CD14-positive monocyte (primary cell): ENCODE data around the gene EML1. TPM values are rescaled to one million over a fixed set of nuclear protein-coding genes. Genes with fewer than 3 reads are reported as not detected.

Source experiments
- DNase-seq, 3 donors: peaks; one replicate each; pipeline ENCODE4 v3.0.0-alpha.2; 2011 to 2022
- H2AFZ ChIP-seq: 2 replicates; pipeline ENCODE4 v1.6.0; 2012; ENCODE audit warnings: mild to moderate bottlenecking, low read depth, low read length, inconsistent platforms; ENCODE audit not compliant: insufficient read depth, poor library complexity, severe bottlenecking
- H3K27ac ChIP-seq, 2 donors: 1 replicate in 1 of 2; 2 replicates in 1 of 2; pipeline ENCODE4 v1.5.1; 2012 to 2013; ENCODE audit warnings: low read length in 2 of 2, control low read depth in 1 of 2, inconsistent platforms in 1 of 2, low read depth in 1 of 2, mild to moderate bottlenecking in 1 of 2
- H3K27me3 ChIP-seq, 2 donors: one replicate each; pipeline versions ENCODE4 v1.6.0 to v1.6.1; 2011 to 2013; ENCODE audit warnings: low read length in 2 of 2; ENCODE audit not compliant: control insufficient read depth in 2 of 2, insufficient read depth in 2 of 2
- H3K36me3 ChIP-seq, 2 donors: replicated peaks in 1 of 2; 1 replicate in 1 of 2; 2 replicates in 1 of 2; pipeline versions ENCODE4 v1.5.1 to v1.6.1; 2012 to 2013; ENCODE audit warnings: low read length in 2 of 2, control low read depth in 1 of 2, inconsistent platforms in 1 of 2, mild to moderate bottlenecking in 1 of 2; ENCODE audit not compliant: insufficient read depth in 2 of 2, control insufficient read depth in 1 of 2
- H3K4me1 ChIP-seq, 2 donors: 1 replicate in 1 of 2; 2 replicates in 1 of 2; pipeline versions ENCODE4 v1.5.1 to v1.6.1; 2012 to 2013; ENCODE audit warnings: low read length in 2 of 2, control low read depth in 1 of 2, inconsistent platforms in 1 of 2, mild to moderate bottlenecking in 1 of 2, moderate library complexity in 1 of 2; ENCODE audit not compliant: insufficient read depth in 2 of 2, control insufficient read depth in 1 of 2
- H3K4me2 ChIP-seq: replicated peaks from 2 replicates; pipeline ENCODE3; 2012; ENCODE audit warnings: low read length, moderate library complexity, mild to moderate bottlenecking; ENCODE audit not compliant: poor library complexity, severe bottlenecking; ENCODE audit errors: extremely low read depth
- H3K4me3 ChIP-seq, 3 experiments: fragments of 200-600 bp in 1 of 3; sonication (generic) in 1 of 3; replicated peaks in 1 of 3; 1 replicate in 2 of 3; 2 replicates in 1 of 3; pipeline ENCODE4 v1.5.1; 2011 to 2013; ENCODE audit warnings: low read length in 3 of 3, mild to moderate bottlenecking in 3 of 3, control low read depth in 2 of 3, low read depth in 2 of 3, inconsistent platforms in 1 of 3, moderate library complexity in 1 of 3
- H3K79me2 ChIP-seq: 2 replicates; pipeline ENCODE4 v1.6.0; 2012; ENCODE audit warnings: mild to moderate bottlenecking, control low read depth, inconsistent platforms, low read length, moderate library complexity; ENCODE audit not compliant: insufficient read depth
- H3K9ac ChIP-seq: 2 replicates; pipeline ENCODE4 v1.6.0; 2017; ENCODE audit warnings: low read length, mild to moderate bottlenecking; ENCODE audit not compliant: insufficient read depth, poor library complexity, severe bottlenecking
- H3K9me3 ChIP-seq, 2 donors: replicated peaks in 1 of 2; 1 replicate in 1 of 2; 2 replicates in 1 of 2; pipeline versions ENCODE4 v1.5.1 to v1.6.1; 2012 to 2013; ENCODE audit warnings: low read length in 2 of 2, control low read depth in 1 of 2; ENCODE audit not compliant: control insufficient read depth in 1 of 2, insufficient read depth in 1 of 2
- H4K20me1 ChIP-seq: 2 replicates; pipeline ENCODE4 v1.6.0; 2012; ENCODE audit warnings: mild to moderate bottlenecking, low read length, control low read depth, moderate library complexity; ENCODE audit not compliant: insufficient read depth
- H3K27ac Mint-ChIP-seq, 7 donors: one replicate each; pipeline ENCODE4 v1.8.0; 2020; ENCODE audit warnings: mild to moderate bottlenecking in 7 of 7, mixed read lengths in 7 of 7, moderate library complexity in 6 of 7, inconsistent platforms in 2 of 7
- H3K27me3 Mint-ChIP-seq, 3 donors: one replicate each; pipeline ENCODE4 v1.8.0; 2021 to 2022; ENCODE audit warnings: low read depth in 3 of 3, mild to moderate bottlenecking in 3 of 3, mixed read lengths in 3 of 3, moderate library complexity in 3 of 3, inconsistent platforms in 1 of 3
- H3K36me3 Mint-ChIP-seq, 2 donors: one replicate each; pipeline ENCODE4 v1.8.0; 2020; ENCODE audit warnings: mixed read lengths in 2 of 2, inconsistent platforms in 1 of 2, mild to moderate bottlenecking in 1 of 2
- H3K4me1 Mint-ChIP-seq: one replicate; pipeline ENCODE4 v1.8.0; 2020; ENCODE audit warnings: mild to moderate bottlenecking, mixed read lengths
- H3K4me3 Mint-ChIP-seq, 2 donors: one replicate each; pipeline ENCODE4 v1.8.0; 2020; ENCODE audit warnings: mild to moderate bottlenecking in 2 of 2, mixed read lengths in 2 of 2, moderate library complexity in 1 of 2
- H3K9me3 Mint-ChIP-seq, 7 donors: one replicate each; pipeline ENCODE4 v1.8.0; 2020 to 2022; ENCODE audit warnings: mixed read lengths in 7 of 7, mild to moderate bottlenecking in 6 of 7, moderate library complexity in 6 of 7, inconsistent platforms in 2 of 7
- CTCF ChIP-seq: fragments of 200-600 bp; IDR thresholded peaks from one replicate; pipeline ENCODE4 v1.8.0; 2022; ENCODE audit warnings: antibody characterized with exemption, mild to moderate bottlenecking
- WGBS: methylation state at CpG from one replicate; pipeline ENCODE4 v1.1.5; 2013; ENCODE audit warnings: missing lambda C conversion rate; ENCODE audit not compliant: insufficient coverage; 5-methylcytosine and 5-hydroxymethylcytosine counted together
- intact Hi-C, 2 donors: fragments of 100-400 bp; cut with micrococcal nuclease; formaldehyde crosslinking; loops; one replicate each; pipeline versions ENCODE4 v1.15.0 to v1.15.1; 2023
- polyA plus RNA-seq, 3 donors: library from polyadenylated mRNA; depleted of rRNA in 1 of 3; unstranded in 2 of 3; stranded (reverse) in 1 of 3; fragments of 300-500 nt in 2 of 3; fragments of >200 nt in 1 of 3; fragmentation: Illumina TruSeq in 2 of 3; gene quantifications; 1 replicate in 2 of 3; 2 replicates in 1 of 3; pipeline ENCODE4 v1.2.3, GENCODE V29; 2012 to 2021

The EML1 gene
- polyA plus RNA-seq, 3 donors = not detected

- Mint-ChIP-seq H3K36me3 (no peaks in the 10 kb centered on the region), H3K4me3 (no peak overlapping the region)
- no peak for DNase-seq
Observed at GRCh38 chr14:99816217-99816616, 23.0 kb downstream of the EML1 start.

DNA sequence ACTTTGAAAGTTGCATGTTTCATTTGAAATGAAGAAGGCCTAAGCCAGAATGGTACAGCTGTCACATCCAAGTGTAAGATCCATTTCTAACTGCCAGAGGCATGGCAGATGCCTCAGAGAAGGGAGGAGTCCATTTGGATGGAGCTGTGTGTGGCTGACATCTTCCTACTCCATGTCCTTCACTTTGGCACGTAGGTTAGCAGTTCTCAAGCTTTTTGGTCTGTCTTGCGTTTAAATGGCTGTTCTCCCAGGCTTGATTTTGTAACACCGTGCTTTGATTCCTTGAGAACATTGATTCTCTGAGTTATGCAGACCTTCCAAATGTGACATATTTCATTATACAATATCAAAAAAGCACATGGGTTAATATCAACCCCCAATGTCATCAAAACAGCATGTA lies 23.4 kb downstream of the EML1 start:
- Histone ChIP-seq H2AFZ (no peak overlapping the region), H3K36me3 (no peaks in the 10 kb centered on the region), H3K27me3 (peaks cover 0 to 6% of the 10 kb centered on the region in 2 donors), H3K9ac (no peak overlapping the region), H3K27ac (no peak overlapping the region), H3K4me2 (no peak overlapping the region), H3K4me3 (no peak overlapping the region), H4K20me1 (no peaks in the 10 kb centered on the region), H3K4me1 (no peaks in the 10 kb centered on the region), H3K9me3 (no peaks in the 10 kb centered on the region), H3K79me2 (no peaks in the 10 kb centered on the region)
- Mint-ChIP-seq H3K9me3 (peaks cover 0 to under 1% (median 0%) of the 10 kb centered on the region in 7 donors), H3K4me3 (no peak overlapping the region), H3K27ac (no peak overlapping the region), H3K36me3 (no peaks in the 10 kb centered on the region), H3K27me3 (peaks cover 21 to 49% (median 29%) of the 10 kb centered on the region in 3 donors), H3K4me1 (no peaks in the 10 kb centered on the region)
- intact Hi-C loops = no loop called here
- TF ChIP-seq CTCF = no peak
- WGBS = 83% methylated on average over 2 of the region's 3 CpGs
- no peak for DNase-seq

More at GRCh38 chr14:99816217-99816616, 23.0 kb downstream of the EML1 start:
- H3K4me1 ChIP-seq = no peaks in the 10 kb centered on the region
- WGBS = 82% methylated on average over 6 of the region's 7 CpGs
- H3K27ac Mint-ChIP-seq = no peak overlapping the region
- no peak overlapping the region for H3K4me3 ChIP-seq
- peaks cover 21 to 46% (median 31%) of the 10 kb centered on the region in 3 donors for H3K27me3 Mint-ChIP-seq
- H3K27me3 ChIP-seq = peaks cover 0 to 6% of the 10 kb centered on the region in 2 donors
- no peak overlapping the region for H2AFZ ChIP-seq
- no peak overlapping the region for H3K4me2 ChIP-seq
- peaks cover 0 to 3% (median 0%) of the 10 kb centered on the region in 7 donors for H3K9me3 Mint-ChIP-seq
- no peaks in the 10 kb centered on the region for H3K79me2 ChIP-seq
- no peaks in the 10 kb centered on the region for H4K20me1 ChIP-seq
- H3K27ac ChIP-seq = no peak overlapping the region
- no peaks in the 10 kb centered on the region for H3K9me3 ChIP-seq
- H3K4me1 Mint-ChIP-seq = no peaks in the 10 kb centered on the region
- no peaks in the 10 kb centered on the region for H3K36me3 ChIP-seq
- H3K9ac ChIP-seq = no peak overlapping the region
- TF ChIP-seq CTCF = no peak
- intact Hi-C loops = no loop called here
